ENCODE measurements around the gene DNHD1.

The DNHD1 gene

GRCh38 chr11:6557761-6558674 is 60.9 kb downstream of the DNHD1 start:
- H3K9me2 ChIP-seq (replicated peaks; ENCODE audit: control insufficient read depth, low read length), result no peaks in the 10 kb centered on the region

GRCh38 chr11:6559369-6559768 is 62.3 kb downstream of the DNHD1 start:
- Histone ChIP-seq H3K4me2 (ENCODE audit: low read length) (no peak overlapping the region), H3K9me2 (replicated peaks; ENCODE audit: control insufficient read depth, low read length) (no peaks in the 10 kb centered on the region), H3K36me3 (ENCODE audit: control insufficient read depth, low read length) (no peaks in the 10 kb centered on the region), H3K9me3 (ENCODE audit: control insufficient read depth, insufficient read depth, low read length) (no peaks in the 10 kb centered on the region), H3K27ac (ENCODE audit: low read depth, low read length) (no peak overlapping the region), H4K20me1 (ENCODE audit: control insufficient read depth, insufficient read depth, low read depth, low read length) (no peaks in the 10 kb centered on the region), H3K79me2 (ENCODE audit: control insufficient read depth, low read length) (no peaks in the 10 kb centered on the region), H3K27me3 (ENCODE audit: control insufficient read depth, low read length) (no peaks in the 10 kb centered on the region), H3F3A (ENCODE audit: control insufficient read depth, insufficient read depth) (no peaks in the 10 kb centered on the region), H3K4me1 (ENCODE audit: control insufficient read depth, low read length) (no peaks in the 10 kb centered on the region), H3K4me3 (ENCODE audit: low read length) (no peak overlapping the region)
- no peak for TF ChIP-seq EZH2phosphoT487 (IDR thresholded peaks at IDR 0.05; ENCODE audit: borderline replicate concordance, low read length)
- no peak for TF ChIP-seq CTCF (IDR thresholded peaks at IDR 0.05; ENCODE audit: low read depth, low read length, poor library complexity, severe bottlenecking)

More at GRCh38 chr11:6557761-6558674, 60.9 kb downstream of the DNHD1 start:
- H4K20me1 ChIP-seq (ENCODE audit: control insufficient read depth, insufficient read depth, low read depth, low read length), result no peaks in the 10 kb centered on the region
- no peaks in the 10 kb centered on the region for H3K27me3 ChIP-seq (ENCODE audit: control insufficient read depth, low read length)
- no peaks in the 10 kb centered on the region for H3K9me3 ChIP-seq (ENCODE audit: control insufficient read depth, insufficient read depth, low read length)
- no peak overlapping the region for H3K4me2 ChIP-seq (ENCODE audit: low read length)
- no peak for TF ChIP-seq CTCF (IDR thresholded peaks at IDR 0.05; ENCODE audit: low read depth, low read length, poor library complexity, severe bottlenecking)
- TF ChIP-seq EZH2phosphoT487 (IDR thresholded peaks at IDR 0.05; ENCODE audit: borderline replicate concordance, low read length), result no peak
- H3K36me3 ChIP-seq (ENCODE audit: control insufficient read depth, low read length), result no peaks in the 10 kb centered on the region
- no peak overlapping the region for H3K27ac ChIP-seq (ENCODE audit: low read depth, low read length)
- H3K79me2 ChIP-seq (ENCODE audit: control insufficient read depth, low read length), result no peaks in the 10 kb centered on the region
- H3F3A ChIP-seq (ENCODE audit: control insufficient read depth, insufficient read depth), result no peaks in the 10 kb centered on the region
- H3K4me1 ChIP-seq (ENCODE audit: control insufficient read depth, low read length), result no peaks in the 10 kb centered on the region
- no peak overlapping the region for H3K4me3 ChIP-seq (ENCODE audit: low read length)

- H4K20me1 ChIP-seq (ENCODE audit: control insufficient read depth, insufficient read depth, low read depth, low read length), result no peaks in the 10 kb centered on the region
- no peaks in the 10 kb centered on the region for H3K9me2 ChIP-seq (replicated peaks; ENCODE audit: control insufficient read depth, low read length)
- H3K27ac ChIP-seq (ENCODE audit: low read depth, low read length), result no peak overlapping the region
- no peaks in the 10 kb centered on the region for H3K27me3 ChIP-seq (ENCODE audit: control insufficient read depth, low read length)
- no peaks in the 10 kb centered on the region for H3K79me2 ChIP-seq (ENCODE audit: control insufficient read depth, low read length)
- no peak overlapping the region for H3K4me3 ChIP-seq (ENCODE audit: low read length)
- TF ChIP-seq EZH2phosphoT487 (IDR thresholded peaks at IDR 0.05; ENCODE audit: borderline replicate concordance, low read length) (no peak), CTCF (IDR thresholded peaks at IDR 0.05; ENCODE audit: low read depth, low read length, poor library complexity, severe bottlenecking) (no peak)
- no peak overlapping the region for H3K4me2 ChIP-seq (ENCODE audit: low read length)
- H3K36me3 ChIP-seq (ENCODE audit: control insufficient read depth, low read length), result no peaks in the 10 kb centered on the region
- H3K4me1 ChIP-seq (ENCODE audit: control insufficient read depth, low read length), result no peaks in the 10 kb centered on the region
- no peaks in the 10 kb centered on the region for H3K9me3 ChIP-seq (ENCODE audit: control insufficient read depth, insufficient read depth, low read length)
- H3F3A ChIP-seq (ENCODE audit: control insufficient read depth, insufficient read depth), result no peaks in the 10 kb centered on the region
Measured at GRCh38 chr11:6561288-6561687, 64.2 kb downstream of the DNHD1 start.

Measured in DOHH2 (cell line).